HG02623 (cell line): ENCODE measurements around the gene CPLANE1.
A peak's percentile ranks its signal among the peaks of the same experiment; 100 is the strongest.
"Not testable (repeated sequence)": the region's sequence is repeated elsewhere in the genome, so short reads cannot be mapped to it uniquely, and the experiment has no call there.

ENCODE experiments used
- ATAC-seq: cut with Tn5 transposase; IDR thresholded peaks from one replicate; pipeline ENCODE4 v1.9.1; 2021; ENCODE audit warnings: moderate library complexity; ENCODE audit not compliant: unreplicated experiment

CPLANE1 gene

DNA sequence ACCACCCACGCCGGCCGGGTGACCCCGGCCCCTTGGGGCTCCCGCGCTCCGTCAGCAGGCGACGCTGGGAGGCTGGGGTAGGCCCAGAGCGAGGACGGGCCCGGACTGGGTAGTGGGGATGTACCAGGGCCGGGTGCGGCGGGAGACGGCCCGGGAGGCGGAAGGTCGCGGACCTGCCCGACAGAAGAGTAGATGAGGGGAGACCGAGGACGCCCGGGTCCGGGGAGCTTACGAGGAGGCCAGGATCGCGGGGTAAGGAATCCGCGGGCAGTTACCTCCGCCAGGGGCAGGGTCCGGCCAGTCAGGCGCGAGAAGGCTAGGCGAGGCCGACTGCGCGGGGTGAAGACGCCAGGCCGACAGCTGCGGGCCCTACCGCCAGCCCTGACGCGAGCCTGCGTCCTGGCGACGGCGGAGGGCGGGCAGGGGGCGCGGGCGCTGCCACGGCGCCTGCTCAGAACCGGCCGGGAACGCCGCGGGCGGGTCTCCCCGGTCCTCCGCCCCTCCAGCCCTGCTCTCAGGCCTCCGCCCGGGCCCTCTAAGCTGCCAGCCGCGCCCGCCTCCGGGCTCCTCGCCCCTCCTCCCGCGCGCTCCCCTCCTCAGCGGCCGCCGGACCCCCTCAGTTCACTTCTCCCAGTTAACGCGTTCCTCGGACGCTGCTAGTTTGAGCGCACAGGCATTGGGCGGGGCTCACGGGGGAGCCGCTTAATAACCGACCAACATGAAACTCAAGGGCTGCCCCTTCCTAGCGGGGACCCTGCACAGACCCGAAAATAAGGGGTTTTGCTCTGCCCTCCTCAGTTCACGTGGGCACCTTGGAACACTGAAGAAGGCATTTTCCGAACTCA lies at the start of gene CPLANE1:
TSS of gene CPLANE1 (minus strand) at position 407 of the 845 bp plus-strand sequence. CDS start 1,678 bp downstream, outside the sequence.
- peak; percentile 84 for ATAC-seq

DNA sequence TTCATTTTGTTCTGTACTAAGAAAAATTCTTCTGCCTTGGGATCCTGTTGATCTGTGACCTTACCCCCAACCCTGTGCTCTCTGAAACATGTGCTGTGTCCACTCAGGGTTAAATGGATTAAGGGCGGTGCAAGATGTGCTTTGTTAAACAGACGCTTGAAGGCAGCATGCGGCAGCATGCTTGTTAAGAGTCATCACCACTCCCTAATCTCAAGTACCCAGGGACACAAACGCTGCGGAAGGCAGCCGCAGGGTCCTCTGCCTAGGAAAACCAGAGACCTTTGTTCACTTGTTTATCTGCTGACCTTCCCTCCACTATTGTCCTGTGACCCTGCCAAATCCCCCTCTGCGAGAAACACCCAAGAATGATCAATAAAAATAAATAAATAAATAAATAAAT lies 47.1 kb upstream of the CPLANE1 start:
- not testable (repeated sequence) for ATAC-seq

DNA sequence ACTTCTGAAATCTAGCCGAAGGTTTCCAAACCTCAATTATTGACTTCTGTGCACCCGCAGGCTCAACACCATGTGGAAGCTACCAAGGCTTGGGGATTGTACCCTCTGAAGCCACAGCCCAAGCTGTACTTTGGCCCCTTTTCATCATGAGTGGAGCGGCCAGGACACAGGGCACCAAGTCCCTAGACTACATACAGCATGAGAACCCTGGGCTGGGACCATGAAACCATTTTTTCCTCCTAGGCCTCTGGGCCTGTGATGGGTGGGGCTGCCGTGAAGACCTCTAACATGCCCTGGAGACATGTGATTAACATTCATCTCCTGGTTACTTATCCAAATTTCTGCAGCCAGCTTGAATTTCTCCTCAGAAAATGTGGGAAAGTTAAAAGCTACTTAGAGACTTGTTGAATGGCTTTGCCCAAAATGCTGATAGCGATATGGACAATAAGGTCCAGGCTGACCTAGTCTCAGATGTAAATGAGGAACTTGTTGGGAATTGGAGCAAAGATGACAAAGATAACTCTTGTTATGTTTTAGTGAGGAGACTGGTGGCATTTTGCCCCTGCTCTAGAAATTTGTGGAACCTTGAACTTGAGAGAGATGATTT lies 34.1 kb upstream of the CPLANE1 start:
- ATAC-seq: no peak

DNA sequence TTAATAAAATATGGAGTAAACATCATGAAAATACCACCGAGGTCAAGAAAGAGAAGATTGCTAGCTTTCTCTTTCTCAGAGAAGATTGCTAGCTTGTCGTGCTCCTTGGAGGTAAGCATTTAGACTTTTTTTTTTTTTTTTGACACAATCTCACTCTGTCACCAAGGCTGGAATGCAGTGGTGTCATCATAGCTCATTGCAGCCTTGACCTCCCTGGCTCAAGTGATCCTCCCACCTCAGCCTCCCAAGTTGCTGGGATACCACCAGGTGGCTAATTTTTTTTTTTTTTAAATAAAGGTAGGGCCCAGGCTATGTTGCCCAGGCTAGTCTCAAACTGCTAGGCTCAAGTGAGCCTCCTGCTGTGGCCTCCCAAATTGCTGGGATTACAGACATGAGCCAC lies 26.3 kb upstream of the CPLANE1 start:
- no peak for ATAC-seq

DNA sequence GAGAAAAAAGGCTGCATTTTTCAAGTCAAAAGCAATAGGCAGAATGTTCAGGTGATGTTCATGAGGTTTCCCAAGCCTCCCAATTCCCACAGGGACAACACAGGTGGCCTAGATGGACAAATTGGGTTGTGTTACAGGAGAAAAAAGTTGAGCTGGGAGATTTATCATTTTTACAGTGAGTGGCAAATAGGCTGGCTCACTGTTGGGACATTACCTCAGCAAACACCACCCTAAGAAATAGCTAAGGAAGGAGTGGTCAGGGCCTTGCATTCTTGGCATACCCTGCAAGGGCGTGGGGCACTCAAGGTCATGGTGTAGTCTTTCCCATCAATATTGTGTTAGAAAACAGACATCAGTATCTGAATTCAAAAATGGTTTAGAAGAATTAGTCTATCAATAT lies 23.3 kb upstream of the CPLANE1 start:
- ATAC-seq: no peak

DNA sequence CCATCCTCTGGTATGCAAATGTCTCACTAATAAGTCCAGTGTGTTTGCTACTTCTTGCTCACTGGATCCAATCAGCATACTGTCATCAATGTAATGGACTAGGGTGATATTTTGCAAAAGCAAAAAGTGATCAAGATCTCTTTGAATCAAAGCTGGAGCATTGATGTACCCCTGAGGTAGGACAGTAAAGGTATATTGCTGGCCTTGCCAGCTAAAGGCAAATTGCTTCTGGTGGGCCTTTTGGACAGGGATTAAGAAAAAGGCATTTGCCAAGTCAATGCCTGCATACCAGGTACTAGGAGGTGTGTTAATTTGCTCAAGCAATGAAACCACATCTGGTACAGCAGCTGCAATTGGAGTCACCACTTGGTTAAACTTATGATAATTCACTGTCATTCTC lies 18.9 kb upstream of the CPLANE1 start:
- not testable (repeated sequence) for ATAC-seq

DNA sequence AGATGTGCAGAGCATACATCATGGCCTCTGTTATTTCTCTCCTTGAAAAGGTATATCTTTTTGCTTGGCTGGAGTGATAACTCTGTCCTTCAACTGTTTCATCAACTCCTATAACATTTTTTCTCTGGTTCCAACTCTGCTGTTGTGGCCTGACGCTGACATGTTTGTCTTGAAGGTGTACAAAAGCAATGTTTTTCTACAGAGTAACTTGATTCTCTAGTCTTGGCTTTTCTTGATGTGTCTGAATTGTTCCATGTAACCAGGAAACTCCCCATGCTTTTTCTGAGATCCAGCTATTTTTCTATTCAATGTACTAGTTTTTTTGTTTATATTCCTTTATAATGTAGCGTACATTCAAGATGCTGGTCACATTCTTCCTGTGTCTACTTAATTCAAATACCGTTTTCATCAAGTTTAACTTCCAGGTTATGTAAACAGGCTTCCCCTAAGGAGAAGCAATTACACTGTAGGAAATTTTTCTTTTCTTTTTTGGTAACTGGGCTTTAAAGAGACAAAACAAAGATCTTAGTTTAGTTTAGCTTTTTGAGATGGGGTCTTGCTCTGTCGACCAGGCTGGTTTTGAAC lies 6.7 kb upstream of the CPLANE1 start:
- ATAC-seq: no peak

DNA sequence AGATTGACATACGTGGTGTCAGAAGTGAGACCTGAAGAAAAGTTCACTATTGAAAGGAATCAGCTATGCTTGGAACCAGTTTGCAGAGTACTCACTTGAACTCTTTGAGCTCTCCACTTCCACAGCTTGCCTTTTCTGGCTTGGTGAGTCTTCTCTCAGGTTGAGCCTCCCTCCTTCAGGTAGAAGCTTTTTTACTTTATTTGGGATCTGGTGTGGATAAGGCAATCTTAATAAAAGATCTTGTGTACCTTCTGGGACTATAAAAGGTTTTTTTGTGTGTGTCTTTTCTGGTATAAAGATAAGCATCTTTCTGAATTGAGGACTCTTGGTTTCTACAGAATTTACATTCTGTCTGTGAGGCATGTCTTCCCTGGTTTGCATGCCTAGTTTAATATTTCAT lies 5.4 kb upstream of the CPLANE1 start:
- ATAC-seq: no peak

DNA sequence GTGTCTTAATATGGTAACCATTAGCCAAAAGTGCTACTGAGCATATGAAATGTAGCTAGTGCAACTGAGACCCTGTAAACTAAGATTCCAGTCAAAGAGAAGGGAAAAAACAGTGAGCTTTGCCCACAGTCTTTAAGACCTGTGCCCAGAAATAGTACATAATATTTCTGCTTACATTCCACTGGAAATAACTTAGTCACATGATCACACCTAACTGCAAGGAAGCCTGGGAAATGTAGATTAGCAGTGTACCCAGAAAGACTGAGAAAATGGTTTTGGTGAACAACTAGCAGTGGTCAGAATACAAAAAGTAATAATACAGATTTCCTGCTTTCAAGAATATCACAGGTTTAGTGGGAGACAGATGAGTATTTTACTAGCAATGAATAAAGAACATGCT lies 2.5 kb upstream of the CPLANE1 start:
- no peak for ATAC-seq

DNA sequence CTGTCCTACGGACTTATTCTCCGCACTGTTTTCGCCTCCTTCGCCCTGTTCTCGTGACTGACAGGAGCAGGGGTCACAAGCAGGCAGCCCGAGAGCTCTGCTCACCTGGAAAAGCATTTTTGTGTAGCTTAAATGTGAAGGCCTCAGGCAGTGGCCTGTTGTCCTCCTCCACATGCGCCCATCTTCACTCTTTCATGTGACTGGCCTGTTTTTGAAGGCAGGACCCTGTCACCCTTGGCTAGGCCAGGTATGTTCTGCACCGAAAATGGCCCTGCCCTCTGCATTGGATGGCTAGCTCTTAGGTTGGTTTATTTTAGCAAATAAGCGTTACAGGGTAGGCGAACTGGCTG lies 614 bp upstream of the CPLANE1 start:
- ATAC-seq: no peak

DNA sequence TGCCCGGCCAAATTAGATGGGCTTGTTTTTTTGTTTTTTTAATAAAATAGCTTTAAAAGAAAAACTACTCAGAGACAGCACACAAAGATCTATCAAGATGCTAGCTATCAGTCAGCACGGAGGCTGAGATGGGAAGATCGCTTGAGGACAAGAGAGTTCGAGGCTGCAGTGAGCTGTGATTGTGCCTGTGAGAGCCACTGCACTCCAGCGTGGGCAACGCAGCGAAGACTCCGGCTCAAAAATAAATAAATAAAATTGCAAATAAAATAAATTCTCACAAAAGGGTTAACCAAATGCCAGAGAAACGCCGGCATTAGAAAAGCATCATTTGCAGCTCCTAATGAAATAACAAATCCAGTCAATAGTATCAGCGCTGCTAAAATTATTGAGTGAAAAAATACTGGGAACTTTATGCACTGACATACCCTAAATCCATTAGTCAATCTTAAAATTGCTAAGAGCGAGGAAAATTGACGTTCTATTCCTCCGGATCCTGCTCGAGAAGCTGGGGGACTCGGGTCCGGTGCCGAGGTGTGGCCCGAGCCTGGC lies 681 bp downstream of the CPLANE1 start:
- no peak for ATAC-seq

DNA sequence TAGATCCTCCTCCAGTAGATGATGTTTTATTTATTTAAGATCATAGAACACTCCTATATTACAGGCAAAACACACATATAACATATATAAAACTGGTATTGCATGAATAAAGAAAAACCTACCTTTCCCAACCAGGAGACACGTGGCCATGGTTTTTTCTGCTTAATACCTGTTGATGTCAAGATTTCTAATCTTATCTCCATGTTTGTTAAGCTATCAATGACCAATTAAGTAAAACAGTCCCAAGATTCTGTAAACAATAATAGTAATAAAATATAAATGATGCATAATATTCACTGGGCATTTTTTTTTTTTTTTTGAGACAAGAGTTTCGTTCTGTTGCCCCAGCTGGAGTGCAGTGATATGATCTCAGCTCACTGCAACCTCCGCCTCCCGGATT lies 1.7 kb downstream of the CPLANE1 start:
- ATAC-seq: no peak

DNA sequence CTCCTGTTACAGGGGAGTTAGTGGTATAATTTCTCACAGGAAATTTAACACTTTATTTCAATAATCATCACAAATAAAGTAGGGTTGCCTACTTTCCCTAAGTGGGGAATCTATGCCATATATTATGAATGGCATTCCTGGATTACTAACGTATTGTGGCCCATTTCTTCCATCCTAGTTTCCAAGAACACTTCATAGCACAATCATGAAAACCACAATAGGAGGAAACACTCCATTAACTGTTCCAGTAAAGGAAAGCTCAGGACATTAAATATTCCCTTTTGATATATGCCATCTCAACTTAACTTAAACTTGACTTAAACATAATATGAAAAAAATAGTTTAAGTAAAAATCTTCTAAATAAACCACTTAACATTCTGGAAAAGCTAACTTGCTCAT lies 2.1 kb downstream of the CPLANE1 start:
- ATAC-seq: no peak

DNA sequence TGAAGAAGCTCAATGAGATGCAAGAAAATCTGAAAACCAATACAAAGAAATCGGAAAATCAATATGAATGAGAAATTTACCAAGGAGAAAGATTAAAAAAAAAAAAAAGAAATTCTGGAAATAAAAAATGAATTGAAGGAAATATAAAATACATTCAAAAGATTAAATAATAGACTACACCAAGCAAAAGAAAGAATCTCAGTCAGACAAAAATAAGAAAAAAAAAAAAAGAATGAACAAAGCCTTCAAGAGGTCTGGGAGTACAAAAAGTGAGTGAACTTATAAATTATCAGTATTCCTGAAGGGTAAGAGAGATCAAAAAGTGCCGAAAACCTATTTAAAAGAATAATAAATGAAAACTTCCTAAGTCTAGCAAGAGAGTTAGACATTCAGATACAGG lies 14.9 kb downstream of the CPLANE1 start:
- no peak for ATAC-seq

DNA sequence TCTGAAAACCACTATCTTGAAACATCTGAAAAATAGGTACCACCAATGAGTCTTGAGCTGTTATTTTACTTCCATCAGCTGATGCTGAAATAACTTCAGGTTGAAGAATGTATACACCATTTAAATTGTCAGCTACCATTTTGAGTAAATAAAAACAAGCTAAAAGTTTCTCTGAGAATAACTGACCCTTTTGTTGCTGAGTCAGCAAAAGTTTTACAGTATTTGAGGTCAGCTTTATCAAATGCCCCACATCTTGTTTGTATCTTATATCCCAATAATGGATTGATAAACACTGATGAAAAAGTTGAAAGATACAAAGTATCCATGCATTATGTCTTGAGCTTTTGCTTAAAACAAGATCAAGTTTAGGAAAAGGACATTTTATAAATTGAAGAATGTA lies 22.8 kb downstream of the CPLANE1 start:
- no peak for ATAC-seq

DNA sequence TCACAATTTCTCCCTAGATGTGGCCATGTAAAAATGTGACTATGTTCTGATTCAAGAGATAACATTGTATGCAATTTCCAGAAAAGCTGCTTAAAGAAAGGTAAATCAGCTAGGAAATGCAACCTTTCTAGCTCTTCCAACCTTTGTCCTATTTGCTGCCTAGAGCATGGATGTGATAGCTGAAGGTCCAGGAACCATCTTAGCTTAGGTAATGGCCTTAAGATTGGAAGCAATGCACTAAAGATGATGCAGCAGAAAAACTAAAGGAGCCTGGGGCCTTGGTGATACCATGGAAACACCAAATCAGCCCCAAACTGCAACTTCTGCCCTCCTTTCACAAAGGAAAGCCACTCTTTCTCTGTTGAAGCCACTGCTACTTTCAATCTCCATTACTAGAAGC lies 27.0 kb downstream of the CPLANE1 start:
- ATAC-seq: no peak

DNA sequence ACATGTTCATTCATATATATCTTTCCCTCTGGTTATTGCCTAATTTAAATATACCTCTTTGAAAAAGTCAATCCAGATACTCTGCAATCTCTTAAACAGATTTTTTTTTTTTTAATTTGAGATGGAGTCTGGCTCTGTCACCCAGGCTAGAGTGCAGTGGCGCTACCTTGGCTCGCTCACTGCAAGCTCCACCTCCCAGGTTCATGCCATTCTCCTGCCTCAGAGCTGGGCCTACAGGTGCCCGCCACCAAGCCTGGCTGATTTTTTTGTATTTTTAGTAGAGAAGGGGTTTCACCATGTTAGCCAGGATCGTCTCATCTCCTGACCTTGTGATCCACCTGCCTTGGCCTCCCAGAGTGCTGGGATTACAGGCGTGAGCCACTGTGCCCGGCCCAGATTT lies 28.8 kb downstream of the CPLANE1 start:
- ATAC-seq: not testable (repeated sequence)

DNA sequence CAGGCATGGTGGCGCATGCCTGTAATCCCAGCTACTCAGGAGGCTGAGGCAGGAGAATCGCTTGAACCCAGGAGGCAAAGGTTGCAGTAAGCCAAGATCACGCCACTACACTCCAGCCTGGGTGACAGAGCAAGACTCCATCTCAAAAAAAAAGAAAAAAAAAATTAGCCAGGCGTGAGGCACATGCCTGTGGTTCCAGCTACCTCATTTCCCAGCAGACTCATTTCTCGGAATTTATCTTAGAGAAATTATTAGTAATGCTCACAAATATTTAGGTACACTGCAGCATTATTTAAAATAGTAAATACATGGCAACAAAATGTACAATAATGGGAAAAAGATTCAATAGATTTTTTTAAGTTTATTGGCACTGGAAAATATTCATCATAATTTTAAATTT lies 29.8 kb downstream of the CPLANE1 start:
- not testable (repeated sequence) for ATAC-seq

DNA sequence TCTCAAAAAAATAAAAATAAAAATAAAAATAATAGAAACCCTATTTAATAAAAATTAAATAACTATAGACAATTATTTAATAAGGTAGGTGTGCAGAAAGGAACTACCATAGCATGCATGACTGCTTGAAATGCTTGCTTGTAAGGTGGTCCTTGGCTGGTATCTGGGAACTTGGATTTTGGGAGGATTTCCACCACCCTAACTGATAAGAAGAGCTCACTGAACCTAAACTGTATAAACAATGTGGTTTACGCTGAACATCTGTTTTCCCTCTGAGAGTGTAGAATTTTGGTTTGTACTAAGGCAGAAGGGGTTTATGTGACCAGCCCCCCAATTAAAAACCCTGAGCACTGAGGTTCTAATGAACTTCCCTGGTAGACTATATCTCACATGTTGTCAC lies 31.2 kb downstream of the CPLANE1 start:
- no peak for ATAC-seq

DNA sequence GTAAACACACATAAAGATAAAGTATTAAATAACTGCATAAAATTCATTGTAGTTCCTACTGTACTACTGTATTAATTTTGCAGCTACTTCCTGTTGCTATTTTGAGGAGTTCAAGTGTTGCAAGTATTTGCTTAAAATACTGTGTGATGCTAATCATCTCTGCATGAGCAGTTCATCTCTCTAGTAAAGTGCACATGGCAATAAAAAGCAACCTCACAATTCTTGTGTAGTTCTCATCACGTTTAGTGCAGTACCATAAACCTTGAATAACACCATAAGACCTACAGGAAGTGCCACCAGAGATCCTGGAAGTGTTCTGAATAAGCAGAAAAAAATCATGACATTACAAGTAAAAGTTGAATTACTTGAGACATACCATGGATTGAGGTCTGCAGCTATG lies 34.6 kb downstream of the CPLANE1 start:
- no peak for ATAC-seq

DNA sequence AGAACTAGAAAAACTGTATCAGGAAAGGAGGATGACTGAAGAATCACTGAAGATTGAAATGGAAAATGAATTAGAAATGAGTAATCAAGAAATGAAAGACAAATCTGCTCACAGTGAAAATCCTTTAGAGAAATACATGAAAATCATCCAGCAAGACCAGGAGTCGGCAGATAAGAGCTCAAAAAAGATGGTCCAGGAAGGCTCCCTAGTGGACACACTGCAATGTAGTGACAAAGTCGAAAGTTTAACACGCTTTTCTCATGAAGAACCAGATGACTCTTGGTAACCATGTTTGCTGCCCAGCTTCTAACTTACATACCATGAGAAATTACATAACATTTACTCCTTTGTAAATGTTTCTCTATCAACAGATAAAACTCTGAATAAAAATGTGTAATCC lies 37.1 kb downstream of the CPLANE1 start:
- no peak for ATAC-seq

DNA sequence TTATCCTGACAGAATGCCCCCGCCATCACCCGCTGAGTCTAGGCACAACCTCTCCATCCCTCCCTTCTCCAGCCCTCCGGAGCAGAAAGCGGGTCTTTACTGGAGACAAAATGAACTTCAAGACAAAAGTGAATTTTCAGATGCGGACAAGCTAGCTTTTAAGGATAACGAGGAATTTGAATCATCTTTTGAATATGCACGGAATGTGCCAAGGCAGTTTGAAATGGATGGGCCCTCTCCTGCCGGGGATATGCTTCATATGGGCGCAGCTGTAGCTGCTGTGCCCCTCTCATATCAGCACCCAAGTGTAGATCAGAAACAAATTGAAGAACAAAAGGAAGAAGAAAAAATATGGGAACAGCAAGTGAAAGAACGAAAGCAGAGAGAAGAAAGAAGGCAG lies 37.5 kb downstream of the CPLANE1 start:
- ATAC-seq: no peak
